ENCODE data around the gene NEU3. TPM values are rescaled to one million over a fixed set of nuclear protein-coding genes. Genes with fewer than 3 reads are reported as not detected.

NEU3 gene
- total and polyA plus RNA-seq, 4 donors: 2.7 to 9.5 (median 5.3) TPM

DNA sequence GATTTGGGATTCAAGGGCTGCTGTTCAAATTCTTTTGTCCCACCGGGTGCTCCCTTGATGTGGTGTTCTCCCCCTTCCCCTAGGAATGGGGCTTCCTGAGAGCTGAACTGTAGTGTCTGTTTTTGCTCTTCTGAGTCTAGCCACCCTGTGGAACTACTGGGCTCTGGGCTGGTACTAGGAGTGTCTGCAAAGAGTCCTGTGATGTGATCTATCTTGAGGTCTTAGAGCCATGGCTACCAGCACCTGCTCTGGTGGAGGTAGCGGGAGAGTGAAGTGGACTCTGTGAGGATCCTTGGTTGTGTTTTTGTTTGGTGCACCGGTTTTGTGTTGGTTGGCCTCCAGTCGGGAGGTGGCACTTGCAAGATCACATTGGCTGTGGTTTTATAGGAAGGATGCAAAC is 61.8 kb downstream of the NEU3 start:
- Histone ChIP-seq H3K27ac (ENCODE audit: low read depth in 1 of 2, low read length in 2 of 2) (no peak overlapping the region), H3K4me3 (ENCODE audit: low read depth in 1 of 3, low read length in 3 of 3) (no peak overlapping the region), H3K36me3 (ENCODE audit: control insufficient read depth in 4 of 4, insufficient read depth in 3 of 4, low read depth in 1 of 4, low read length in 3 of 4) (no peaks in the 10 kb centered on the region), H3K9ac (ENCODE audit: low read depth in 1 of 2, low read length in 2 of 2) (no peak overlapping the region), H3K9me3 (ENCODE audit: control insufficient read depth in 4 of 4, low read length in 3 of 4) (peaks cover 0 to 5% (median 0%) of the 10 kb centered on the region in 4 donors), H3K4me1 (ENCODE audit: control insufficient read depth in 4 of 4, insufficient read depth in 4 of 4, low read length in 3 of 4) (no peaks in the 10 kb centered on the region), H3K27me3 (ENCODE audit: control insufficient read depth in 4 of 4, insufficient read depth in 4 of 4, low read length in 3 of 4) (no peaks in the 10 kb centered on the region)
- 91% methylated on average over 4 of the region's 4 CpGs for WGBS
- DNase-seq (ENCODE audit: low spot score): no peak
- TF ChIP-seq SP1 (IDR thresholded peaks at IDR 0.05) (no peak), HNF4A (conservative IDR thresholded peaks at IDR 0.05) (no peak), HNF4G (IDR thresholded peaks at IDR 0.05) (no peak), RXRA (IDR thresholded peaks at IDR 0.05) (no peak), NR2F2 (IDR thresholded peaks at IDR 0.05) (no peak), YY1 (IDR thresholded peaks at IDR 0.05) (no peak)
- TF ChIP-seq, protein P1, sequence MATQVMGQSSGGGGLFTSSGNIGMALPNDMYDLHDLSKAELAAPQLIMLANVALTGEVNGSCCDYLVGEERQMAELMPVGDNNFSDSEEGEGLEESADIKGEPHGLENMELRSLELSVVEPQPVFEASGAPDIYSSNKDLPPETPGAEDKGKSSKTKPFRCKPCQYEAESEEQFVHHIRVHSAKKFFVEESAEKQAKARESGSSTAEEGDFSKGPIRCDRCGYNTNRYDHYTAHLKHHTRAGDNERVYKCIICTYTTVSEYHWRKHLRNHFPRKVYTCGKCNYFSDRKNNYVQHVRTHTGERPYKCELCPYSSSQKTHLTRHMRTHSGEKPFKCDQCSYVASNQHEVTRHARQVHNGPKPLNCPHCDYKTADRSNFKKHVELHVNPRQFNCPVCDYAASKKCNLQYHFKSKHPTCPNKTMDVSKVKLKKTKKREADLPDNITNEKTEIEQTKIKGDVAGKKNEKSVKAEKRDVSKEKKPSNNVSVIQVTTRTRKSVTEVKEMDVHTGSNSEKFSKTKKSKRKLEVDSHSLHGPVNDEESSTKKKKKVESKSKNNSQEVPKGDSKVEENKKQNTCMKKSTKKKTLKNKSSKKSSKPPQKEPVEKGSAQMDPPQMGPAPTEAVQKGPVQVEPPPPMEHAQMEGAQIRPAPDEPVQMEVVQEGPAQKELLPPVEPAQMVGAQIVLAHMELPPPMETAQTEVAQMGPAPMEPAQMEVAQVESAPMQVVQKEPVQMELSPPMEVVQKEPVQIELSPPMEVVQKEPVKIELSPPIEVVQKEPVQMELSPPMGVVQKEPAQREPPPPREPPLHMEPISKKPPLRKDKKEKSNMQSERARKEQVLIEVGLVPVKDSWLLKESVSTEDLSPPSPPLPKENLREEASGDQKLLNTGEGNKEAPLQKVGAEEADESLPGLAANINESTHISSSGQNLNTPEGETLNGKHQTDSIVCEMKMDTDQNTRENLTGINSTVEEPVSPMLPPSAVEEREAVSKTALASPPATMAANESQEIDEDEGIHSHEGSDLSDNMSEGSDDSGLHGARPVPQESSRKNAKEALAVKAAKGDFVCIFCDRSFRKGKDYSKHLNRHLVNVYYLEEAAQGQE (IDR thresholded peaks at IDR 0.05): no peak

DNA sequence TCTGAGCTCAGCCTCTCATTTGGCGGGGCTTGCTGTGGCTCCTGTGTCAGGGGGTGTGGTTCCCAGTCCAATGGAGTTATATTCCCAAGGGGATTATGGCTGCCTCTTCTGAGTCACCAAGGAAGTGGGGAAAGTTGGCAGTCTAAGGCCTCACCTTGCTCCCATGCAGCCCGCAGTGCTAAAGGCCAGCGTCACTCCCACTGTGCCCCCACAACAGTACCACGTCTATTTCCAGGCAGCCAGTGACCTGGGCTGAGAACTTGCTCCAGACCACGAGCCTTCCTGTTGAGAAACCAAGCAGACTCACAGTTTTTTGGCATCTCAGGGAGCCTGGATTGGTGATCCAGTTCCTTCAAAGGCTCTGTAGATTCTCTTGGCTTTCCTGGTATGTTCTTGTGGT is 62.3 kb downstream of the NEU3 start:
- H3K36me3 ChIP-seq (ENCODE audit: control insufficient read depth in 4 of 4, insufficient read depth in 3 of 4, low read depth in 1 of 4, low read length in 3 of 4): no peaks in the 10 kb centered on the region
- no peak overlapping the region for H3K9ac ChIP-seq (ENCODE audit: low read depth in 1 of 2, low read length in 2 of 2)
- whole genome bisulfite sequencing: 84% methylated on average over 5 of the region's 5 CpGs
- H3K9me3 ChIP-seq (ENCODE audit: control insufficient read depth in 4 of 4, low read length in 3 of 4): peaks cover 0 to 5% (median 0%) of the 10 kb centered on the region in 4 donors
- TF ChIP-seq NR2F2 (IDR thresholded peaks at IDR 0.05): no peak
- TF ChIP-seq YY1 (IDR thresholded peaks at IDR 0.05): no peak
- no peak for TF ChIP-seq RAD21 (IDR thresholded peaks at IDR 0.05)
- TF ChIP-seq SP1 (IDR thresholded peaks at IDR 0.05): no peak
- TF ChIP-seq, protein P2, sequence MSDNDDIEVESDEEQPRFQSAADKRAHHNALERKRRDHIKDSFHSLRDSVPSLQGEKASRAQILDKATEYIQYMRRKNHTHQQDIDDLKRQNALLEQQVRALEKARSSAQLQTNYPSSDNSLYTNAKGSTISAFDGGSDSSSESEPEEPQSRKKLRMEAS (IDR thresholded peaks at IDR 0.05): no peak
- TF ChIP-seq TAF1 (conservative IDR thresholded peaks at IDR 0.05): no peak
- TF ChIP-seq GABPA (IDR thresholded peaks at IDR 0.05 in 1 of 2, conservative IDR thresholded peaks at IDR 0.05 in 1 of 2): no peak
- TF ChIP-seq, protein P3, sequence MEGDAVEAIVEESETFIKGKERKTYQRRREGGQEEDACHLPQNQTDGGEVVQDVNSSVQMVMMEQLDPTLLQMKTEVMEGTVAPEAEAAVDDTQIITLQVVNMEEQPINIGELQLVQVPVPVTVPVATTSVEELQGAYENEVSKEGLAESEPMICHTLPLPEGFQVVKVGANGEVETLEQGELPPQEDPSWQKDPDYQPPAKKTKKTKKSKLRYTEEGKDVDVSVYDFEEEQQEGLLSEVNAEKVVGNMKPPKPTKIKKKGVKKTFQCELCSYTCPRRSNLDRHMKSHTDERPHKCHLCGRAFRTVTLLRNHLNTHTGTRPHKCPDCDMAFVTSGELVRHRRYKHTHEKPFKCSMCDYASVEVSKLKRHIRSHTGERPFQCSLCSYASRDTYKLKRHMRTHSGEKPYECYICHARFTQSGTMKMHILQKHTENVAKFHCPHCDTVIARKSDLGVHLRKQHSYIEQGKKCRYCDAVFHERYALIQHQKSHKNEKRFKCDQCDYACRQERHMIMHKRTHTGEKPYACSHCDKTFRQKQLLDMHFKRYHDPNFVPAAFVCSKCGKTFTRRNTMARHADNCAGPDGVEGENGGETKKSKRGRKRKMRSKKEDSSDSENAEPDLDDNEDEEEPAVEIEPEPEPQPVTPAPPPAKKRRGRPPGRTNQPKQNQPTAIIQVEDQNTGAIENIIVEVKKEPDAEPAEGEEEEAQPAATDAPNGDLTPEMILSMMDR (IDR thresholded peaks at IDR 0.05; ENCODE audit: low read depth, low read length, missing input control): no peak
- TF ChIP-seq HNF4A (conservative IDR thresholded peaks at IDR 0.05): no peak
- TF ChIP-seq JUND (IDR thresholded peaks at IDR 0.05): no peak
- TF ChIP-seq, protein P4, sequence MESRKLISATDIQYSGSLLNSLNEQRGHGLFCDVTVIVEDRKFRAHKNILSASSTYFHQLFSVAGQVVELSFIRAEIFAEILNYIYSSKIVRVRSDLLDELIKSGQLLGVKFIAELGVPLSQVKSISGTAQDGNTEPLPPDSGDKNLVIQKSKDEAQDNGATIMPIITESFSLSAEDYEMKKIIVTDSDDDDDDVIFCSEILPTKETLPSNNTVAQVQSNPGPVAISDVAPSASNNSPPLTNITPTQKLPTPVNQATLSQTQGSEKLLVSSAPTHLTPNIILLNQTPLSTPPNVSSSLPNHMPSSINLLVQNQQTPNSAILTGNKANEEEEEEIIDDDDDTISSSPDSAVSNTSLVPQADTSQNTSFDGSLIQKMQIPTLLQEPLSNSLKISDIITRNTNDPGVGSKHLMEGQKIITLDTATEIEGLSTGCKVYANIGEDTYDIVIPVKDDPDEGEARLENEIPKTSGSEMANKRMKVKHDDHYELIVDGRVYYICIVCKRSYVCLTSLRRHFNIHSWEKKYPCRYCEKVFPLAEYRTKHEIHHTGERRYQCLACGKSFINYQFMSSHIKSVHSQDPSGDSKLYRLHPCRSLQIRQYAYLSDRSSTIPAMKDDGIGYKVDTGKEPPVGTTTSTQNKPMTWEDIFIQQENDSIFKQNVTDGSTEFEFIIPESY (IDR thresholded peaks at IDR 0.05): no peak
- TF ChIP-seq HNF4G (IDR thresholded peaks at IDR 0.05): no peak
- H3K27me3 ChIP-seq (ENCODE audit: control insufficient read depth in 4 of 4, insufficient read depth in 4 of 4, low read length in 3 of 4): no peaks in the 10 kb centered on the region
- no peak overlapping the region for H3K27ac ChIP-seq (ENCODE audit: low read depth in 1 of 2, low read length in 2 of 2)
- no peaks in the 10 kb centered on the region for H3K4me1 ChIP-seq (ENCODE audit: control insufficient read depth in 4 of 4, insufficient read depth in 4 of 4, low read length in 3 of 4)
- no peak overlapping the region for H3K4me3 ChIP-seq (ENCODE audit: low read depth in 1 of 3, low read length in 3 of 3)
- DNase-seq (ENCODE audit: low spot score): no peak
